Peyer's patch (tissue), 4 donors: ENCODE results near the gene ANAPC16. TPM values are rescaled to one million over a fixed set of nuclear protein-coding genes. Genes with fewer than 3 reads are reported as not detected.
A peak's percentile ranks its signal among the peaks of the same experiment; 100 is the strongest.

Experiments
- DNase-seq, 3 donors: peaks; one replicate each; pipeline ENCODE4 v3.0.0-alpha.2; 2017 to 2019
- H3K27ac ChIP-seq, 4 donors: fragments of 200-600 bp; sonication (generic); one replicate each; pipeline ENCODE4 v1.5.1; 2016 to 2019
- H3K27me3 ChIP-seq, 2 donors: fragments of 200-600 bp; sonication (generic); one replicate each; pipeline ENCODE4 v1.5.1; 2019
- H3K36me3 ChIP-seq, 3 donors: fragments of 200-600 bp; sonication (generic); one replicate each; pipeline ENCODE4 v1.5.1; 2016 to 2019
- H3K4me1 ChIP-seq, 4 donors: fragments of 200-600 bp; sonication (generic); one replicate each; pipeline ENCODE4 v1.5.1; 2016 to 2019
- H3K4me3 ChIP-seq, 4 donors: fragments of 200-600 bp; sonication (generic); 1 replicate in 3 of 4; 2 replicates in 1 of 4; pipeline ENCODE4 v1.5.1; 2016 to 2019; ENCODE audit warnings: mild to moderate bottlenecking in 1 of 4
- H3K9me3 ChIP-seq, 4 donors: fragments of 200-600 bp; sonication (generic); one replicate each; pipeline ENCODE4 v1.5.1; 2016 to 2019; ENCODE audit warnings: mild to moderate bottlenecking in 1 of 4
- CTCF ChIP-seq, 6 experiments: fragments of 450-650 bp in 4 of 6; fragments of 200-600 bp in 2 of 6; sonication (generic) in 1 of 6; IDR thresholded peaks; one replicate each; pipeline ENCODE4 v1.5.1; 2017 to 2019; ENCODE audit warnings: antibody characterized with exemption in 6 of 6, mild to moderate bottlenecking in 3 of 6, moderate library complexity in 1 of 6
- POLR2A ChIP-seq, 2 donors: fragments of 450-650 bp; IDR thresholded peaks; one replicate each; pipeline ENCODE4 v1.5.1; 2017; ENCODE audit warnings: antibody characterized with exemption in 2 of 2, mild to moderate bottlenecking in 2 of 2, moderate library complexity in 2 of 2
- total RNA-seq, 4 donors: library from RNA; depleted of rRNA; stranded (reverse); fragments of >200 nt; gene quantifications; one replicate each; pipeline ENCODE4 v1.1.0, GENCODE V29; 2016

ANAPC16 gene
- total RNA-seq, 4 donors from 2014 or later = 55.0 to 73.4 (median 60.6) TPM

- Histone ChIP-seq H3K4me1 (peaks cover 8 to 60% (median 42%) of the 10 kb centered on the region in 4 donors), H3K27me3 (no peaks in the 10 kb centered on the region), H3K4me3 (peak overlapping the region; percentile 50 to 60 (median 52)), H3K36me3 (no peaks in the 10 kb centered on the region), H3K27ac (peak overlapping the region; percentile 91 to 95 (median 94)), H3K9me3 (no peaks in the 10 kb centered on the region)
- peak in 2 of 3 donors; percentile 59 to 69 for DNase-seq
- TF ChIP-seq POLR2A (IDR thresholded peaks at IDR 0.05) (peak in 1 of 2 donors; percentile 9), CTCF (IDR thresholded peaks at IDR 0.05) (peak in 1 of 6 experiments; percentile 1)
Measured at GRCh38 chr10:72260976-72261783, 45.4 kb downstream of the ANAPC16 start.

DNA sequence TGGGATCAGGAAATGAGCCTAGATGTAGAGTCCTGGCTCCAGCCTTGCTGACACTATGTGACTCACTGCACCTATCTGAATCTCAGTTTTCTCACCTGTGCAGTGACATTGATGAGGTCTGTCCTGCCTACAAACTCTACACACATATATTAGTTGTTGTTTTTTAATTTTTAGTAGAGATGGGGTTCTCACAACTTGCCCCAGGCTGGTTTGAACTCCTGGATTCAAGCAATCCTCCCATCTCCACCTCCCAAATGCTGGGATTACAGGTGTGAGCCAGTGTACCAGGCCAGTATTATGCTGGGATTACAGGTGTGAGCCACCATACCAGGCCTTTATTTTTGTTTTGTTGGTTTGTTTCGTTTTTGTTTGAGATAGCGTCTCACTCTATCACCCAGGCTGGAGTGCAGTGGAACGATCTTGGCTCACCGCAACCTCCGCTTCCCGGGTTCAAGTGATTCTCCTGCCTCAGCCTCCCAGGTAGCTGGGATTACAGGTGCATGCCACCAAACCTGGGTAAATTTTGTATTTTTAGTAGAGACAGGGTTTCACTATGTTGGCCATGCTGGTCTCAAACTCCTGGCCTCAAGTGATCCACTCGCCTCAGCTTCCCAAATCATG, 46.1 kb downstream of the ANAPC16 start:
- no peak for TF ChIP-seq CTCF (IDR thresholded peaks at IDR 0.05)
- TF ChIP-seq POLR2A (IDR thresholded peaks at IDR 0.05) = peak in 1 of 2 donors; percentile 7
- no peak for DNase-seq
- Histone ChIP-seq H3K9me3 (no peaks in the 10 kb centered on the region), H3K27me3 (no peaks in the 10 kb centered on the region), H3K27ac (peak overlapping the region; percentile 91 to 95 (median 94)), H3K4me3 (peak overlapping the region in 2 of 4 donors; percentile 52 to 53), H3K36me3 (no peaks in the 10 kb centered on the region), H3K4me1 (peaks cover 8 to 53% (median 39%) of the 10 kb centered on the region in 4 donors)

DNA sequence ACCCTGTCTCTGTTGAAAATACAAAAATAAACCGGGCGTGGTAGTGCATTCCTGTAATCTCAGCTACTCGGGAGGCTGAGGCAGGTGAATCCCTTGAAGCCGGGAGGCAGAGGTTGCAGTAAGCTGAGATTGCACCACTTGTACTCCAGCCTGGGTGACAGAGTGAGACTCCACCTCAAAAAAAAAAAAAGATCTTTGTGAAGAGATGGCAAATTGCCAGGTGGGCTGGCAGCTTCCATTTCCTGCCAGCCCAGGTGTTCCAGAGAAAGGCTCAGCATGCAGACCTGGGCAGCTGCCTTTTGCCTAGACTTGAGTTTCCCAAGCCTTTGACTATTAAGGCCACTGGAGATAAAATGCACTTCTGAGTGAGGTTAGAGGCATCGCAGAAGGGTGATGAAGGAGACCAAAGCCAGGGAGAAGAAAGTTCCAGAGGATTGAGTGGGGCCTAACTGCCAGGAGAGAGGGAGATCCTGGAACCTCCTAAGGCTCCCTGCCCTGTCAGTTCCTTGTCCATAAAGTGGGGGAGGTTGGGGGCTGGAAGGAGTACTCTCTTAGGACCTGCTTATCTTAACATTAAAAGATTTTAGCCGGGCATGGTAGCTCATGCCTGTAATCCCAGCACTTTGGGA, 47.9 kb downstream of the ANAPC16 start:
- Histone ChIP-seq H3K27ac (peak overlapping the region; percentile 20 to 82 (median 62)), H3K27me3 (no peaks in the 10 kb centered on the region), H3K4me3 (no peak overlapping the region), H3K36me3 (no peaks in the 10 kb centered on the region), H3K9me3 (no peaks in the 10 kb centered on the region), H3K4me1 (peaks cover 8 to 46% (median 34%) of the 10 kb centered on the region in 4 donors)
- DNase-seq = peak; percentile 71 to 85 (median 76)
- TF ChIP-seq POLR2A (IDR thresholded peaks at IDR 0.05) (peak in 1 of 2 donors; percentile 48), CTCF (IDR thresholded peaks at IDR 0.05) (no peak)

DNA sequence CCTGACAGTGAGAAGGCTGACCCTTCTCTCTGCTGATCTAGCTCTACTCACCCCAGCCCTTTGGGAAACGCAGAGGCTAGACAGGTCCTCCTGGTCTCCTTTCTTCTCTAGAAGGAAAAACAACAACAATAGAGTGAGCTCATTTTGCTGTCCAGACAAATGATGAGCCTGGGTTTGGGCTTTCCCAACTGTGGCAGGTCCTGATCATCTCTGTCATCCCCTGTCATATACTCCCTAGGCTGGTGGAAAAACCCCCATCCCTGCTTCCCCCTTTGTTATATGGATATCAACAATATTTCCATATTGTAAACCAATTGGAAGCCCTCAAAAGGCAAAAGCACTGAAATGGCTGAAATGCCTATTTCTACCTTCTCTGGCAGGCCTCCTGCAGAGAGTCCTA, 48.7 kb downstream of the ANAPC16 start:
- peaks cover 8 to 38% (median 28%) of the 10 kb centered on the region in 4 donors for H3K4me1 ChIP-seq
- no peak overlapping the region for H3K4me3 ChIP-seq
- TF ChIP-seq POLR2A (IDR thresholded peaks at IDR 0.05) = no peak
- TF ChIP-seq CTCF (IDR thresholded peaks at IDR 0.05) = no peak
- H3K27me3 ChIP-seq = no peaks in the 10 kb centered on the region
- peak overlapping the region in 1 of 4 donors; percentile 31 for H3K27ac ChIP-seq
- no peak for DNase-seq
- no peaks in the 10 kb centered on the region for H3K36me3 ChIP-seq
- H3K9me3 ChIP-seq = no peaks in the 10 kb centered on the region

- no peaks in the 10 kb centered on the region for H3K27me3 ChIP-seq
- H3K36me3 ChIP-seq = no peaks in the 10 kb centered on the region
- H3K9me3 ChIP-seq = no peaks in the 10 kb centered on the region
- no peak for TF ChIP-seq POLR2A (IDR thresholded peaks at IDR 0.05)
- no peak for TF ChIP-seq CTCF (IDR thresholded peaks at IDR 0.05)
- no peak overlapping the region for H3K4me3 ChIP-seq
- peak overlapping the region in 1 of 4 donors; percentile 31 for H3K27ac ChIP-seq
- peaks cover 8 to 28% (median 18%) of the 10 kb centered on the region in 4 donors for H3K4me1 ChIP-seq
- no peak for DNase-seq
Measured at GRCh38 chr10:72265508-72265907, 49.7 kb downstream of the ANAPC16 start.
